Epithelial cell of proximal tubule (primary cell): ENCODE data around the gene CNNM4. TPM values are rescaled to one million over a fixed set of nuclear protein-coding genes. Genes with fewer than 3 reads are reported as not detected.

Experiments
- DNase-seq: peaks from one replicate; pipeline ENCODE4 v3.0.0-alpha.2; 2011; ENCODE audit warnings: low read depth
- H3K4me3 ChIP-seq: 2 replicates; pipeline ENCODE4 v1.5.1; 2011; ENCODE audit warnings: low read depth, mild to moderate bottlenecking, low read length
- total RNA-seq: library from RNA; depleted of rRNA; stranded (reverse); fragments of >200 nt; gene quantifications from 2 replicates; pipeline ENCODE4 v1.2.3, GENCODE V29; 2015
- TF ChIP-seq, protein P1 (sequence below): conservative IDR thresholded peaks from 2 replicates; pipeline ENCODE4 v1.5.1; 2012; ENCODE audit warnings: low read depth, mild to moderate bottlenecking, low read length

CNNM4 gene
- total RNA-seq, 1 donor from 2014 or later = 5.7 TPM

DNA sequence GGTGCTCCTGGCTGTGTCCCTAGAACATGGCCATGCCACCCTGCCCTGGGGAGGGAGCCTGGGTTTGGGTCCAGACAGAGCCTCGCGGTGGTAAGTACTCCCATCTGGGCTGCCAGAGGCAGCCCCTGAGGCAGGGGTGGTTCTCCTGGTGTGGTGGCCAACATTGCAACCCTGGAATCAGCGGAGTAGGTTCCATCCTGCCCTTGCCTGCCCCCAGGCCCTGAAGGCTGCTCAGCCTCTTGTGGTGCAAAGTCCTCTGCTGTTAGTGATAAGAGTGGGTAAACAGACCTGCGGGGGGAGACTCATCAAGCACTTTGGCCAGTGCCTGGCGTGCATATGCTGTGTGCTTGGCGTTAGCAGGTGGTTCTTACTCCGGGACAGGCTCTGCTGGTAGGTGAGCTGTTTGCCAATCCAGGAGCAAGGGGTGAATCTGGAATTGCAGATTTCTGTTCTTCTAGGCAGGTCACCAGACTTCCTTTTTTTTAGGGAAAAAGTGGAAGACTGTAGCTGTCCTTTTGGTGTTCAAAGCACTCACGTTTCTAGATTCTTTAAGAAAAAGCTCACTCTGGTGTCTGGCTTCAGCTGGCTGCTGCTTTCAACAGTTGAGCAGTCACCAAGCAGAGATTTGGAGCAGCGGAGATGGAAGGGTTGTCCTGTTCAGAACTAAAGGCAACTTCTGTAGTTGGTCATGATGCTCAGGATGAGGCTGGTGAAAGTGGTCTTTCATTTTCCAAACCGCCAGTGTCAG is 58.6 kb downstream of the CNNM4 start:
- TF ChIP-seq, protein P1, sequence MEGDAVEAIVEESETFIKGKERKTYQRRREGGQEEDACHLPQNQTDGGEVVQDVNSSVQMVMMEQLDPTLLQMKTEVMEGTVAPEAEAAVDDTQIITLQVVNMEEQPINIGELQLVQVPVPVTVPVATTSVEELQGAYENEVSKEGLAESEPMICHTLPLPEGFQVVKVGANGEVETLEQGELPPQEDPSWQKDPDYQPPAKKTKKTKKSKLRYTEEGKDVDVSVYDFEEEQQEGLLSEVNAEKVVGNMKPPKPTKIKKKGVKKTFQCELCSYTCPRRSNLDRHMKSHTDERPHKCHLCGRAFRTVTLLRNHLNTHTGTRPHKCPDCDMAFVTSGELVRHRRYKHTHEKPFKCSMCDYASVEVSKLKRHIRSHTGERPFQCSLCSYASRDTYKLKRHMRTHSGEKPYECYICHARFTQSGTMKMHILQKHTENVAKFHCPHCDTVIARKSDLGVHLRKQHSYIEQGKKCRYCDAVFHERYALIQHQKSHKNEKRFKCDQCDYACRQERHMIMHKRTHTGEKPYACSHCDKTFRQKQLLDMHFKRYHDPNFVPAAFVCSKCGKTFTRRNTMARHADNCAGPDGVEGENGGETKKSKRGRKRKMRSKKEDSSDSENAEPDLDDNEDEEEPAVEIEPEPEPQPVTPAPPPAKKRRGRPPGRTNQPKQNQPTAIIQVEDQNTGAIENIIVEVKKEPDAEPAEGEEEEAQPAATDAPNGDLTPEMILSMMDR = no peak
- no peak for DNase-seq
- no peak overlapping the region for H3K4me3 ChIP-seq

DNA sequence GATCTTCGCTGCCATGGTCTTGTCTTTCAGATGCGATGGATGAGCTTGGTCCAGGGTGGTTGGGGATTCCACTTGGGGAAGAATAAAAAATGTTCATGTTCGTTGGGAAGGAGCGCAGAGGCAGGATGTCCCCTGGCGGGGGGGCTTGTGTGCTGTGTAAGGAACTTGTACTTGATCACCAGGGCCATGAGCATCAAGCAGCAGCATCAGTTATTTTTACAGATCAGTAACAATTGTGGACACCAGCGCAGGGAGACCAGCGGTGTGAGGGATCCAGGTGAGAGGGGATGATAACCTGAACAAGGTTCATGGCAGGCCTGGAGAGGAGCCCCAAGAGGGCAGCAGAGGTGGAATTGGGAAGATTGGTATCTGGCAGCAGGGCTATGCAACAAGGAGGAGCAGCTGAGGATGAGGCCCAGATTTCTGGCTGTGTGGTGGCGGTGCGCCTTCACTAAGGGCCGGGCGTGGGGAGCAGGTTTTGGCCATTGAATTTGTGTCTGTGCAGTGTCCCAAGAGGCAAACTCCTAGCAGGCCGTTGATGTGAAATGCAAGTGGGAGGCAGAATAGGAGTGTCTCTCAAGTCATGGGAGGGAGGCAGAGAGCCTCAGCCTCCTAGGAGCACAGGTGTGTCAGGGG is 59.3 kb downstream of the CNNM4 start:
- DNase-seq = no peak
- no peak overlapping the region for H3K4me3 ChIP-seq
- TF ChIP-seq, protein P1 = no peak

DNA sequence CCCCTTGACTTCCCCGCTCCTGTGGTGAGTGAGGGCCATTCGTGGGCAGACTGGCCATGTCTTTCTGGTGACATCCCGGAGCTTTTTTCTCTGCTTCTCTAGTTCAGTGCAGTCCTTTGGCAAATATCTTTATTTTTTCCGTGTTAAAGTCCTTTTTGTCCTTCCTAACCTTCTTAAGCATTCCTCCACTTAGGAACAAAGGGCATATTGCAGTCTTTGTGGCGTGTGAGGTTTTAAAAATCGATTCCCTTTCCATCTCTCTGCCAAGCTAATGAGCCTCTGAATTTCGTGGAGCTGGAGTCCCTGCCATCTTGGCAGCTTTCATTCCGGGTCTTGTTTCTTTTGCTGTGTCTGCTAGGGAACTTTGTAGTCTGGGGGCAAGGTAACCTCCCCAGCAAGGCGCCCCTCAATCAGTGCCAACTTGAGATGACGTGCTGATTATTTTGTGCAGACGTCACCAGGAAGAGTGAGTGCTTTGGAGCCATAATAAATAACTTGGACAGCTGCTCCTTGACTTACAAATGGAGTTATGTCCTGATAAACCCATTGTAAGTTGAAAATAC is 60.5 kb downstream of the CNNM4 start:
- H3K4me3 ChIP-seq = no peak overlapping the region
- no peak for DNase-seq
- TF ChIP-seq, protein P1 = no peak

DNA sequence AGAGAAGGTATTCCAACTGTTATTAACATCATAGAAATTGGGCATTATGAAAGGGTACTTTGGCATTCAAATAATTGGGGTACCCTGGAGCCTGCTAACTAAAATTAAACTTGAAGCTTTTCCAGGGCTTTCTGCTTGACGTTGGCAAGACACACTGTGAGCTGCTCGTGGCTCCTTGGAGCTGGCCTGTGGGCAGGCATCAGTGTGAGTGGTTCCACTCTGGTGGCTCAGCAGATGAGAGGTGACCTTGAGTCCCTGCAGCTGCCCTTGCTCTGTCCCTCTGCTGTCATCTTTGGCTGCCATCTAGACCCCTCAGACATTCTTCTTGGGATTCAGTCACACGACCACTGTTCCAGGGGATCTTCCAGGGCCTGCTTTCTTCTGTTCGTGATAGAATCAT is 62.1 kb downstream of the CNNM4 start:
- no peak for DNase-seq
- TF ChIP-seq, protein P1 = no peak
- H3K4me3 ChIP-seq = no peak overlapping the region

DNA sequence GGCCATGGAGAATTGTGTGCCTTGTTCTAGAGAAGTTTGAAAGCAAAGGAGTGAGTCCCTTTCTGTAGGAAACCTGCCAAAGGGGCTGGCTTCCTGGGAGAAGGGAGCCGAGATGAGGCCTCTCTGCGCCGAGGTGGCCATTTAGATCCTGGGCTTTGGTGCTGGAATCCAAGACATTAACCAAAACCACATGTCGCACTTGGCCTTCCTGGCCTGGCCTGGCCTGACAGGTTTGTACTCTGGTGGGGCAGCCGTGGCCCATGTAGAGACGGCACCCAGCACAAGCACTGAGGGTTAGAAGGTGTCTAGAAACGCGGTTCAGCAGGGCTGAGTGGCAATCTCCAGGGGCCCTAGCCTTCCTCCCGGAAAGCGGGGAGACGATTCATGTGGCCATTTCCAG is 62.5 kb downstream of the CNNM4 start:
- DNase-seq = no peak
- TF ChIP-seq, protein P1 = no peak
- no peak overlapping the region for H3K4me3 ChIP-seq

DNA sequence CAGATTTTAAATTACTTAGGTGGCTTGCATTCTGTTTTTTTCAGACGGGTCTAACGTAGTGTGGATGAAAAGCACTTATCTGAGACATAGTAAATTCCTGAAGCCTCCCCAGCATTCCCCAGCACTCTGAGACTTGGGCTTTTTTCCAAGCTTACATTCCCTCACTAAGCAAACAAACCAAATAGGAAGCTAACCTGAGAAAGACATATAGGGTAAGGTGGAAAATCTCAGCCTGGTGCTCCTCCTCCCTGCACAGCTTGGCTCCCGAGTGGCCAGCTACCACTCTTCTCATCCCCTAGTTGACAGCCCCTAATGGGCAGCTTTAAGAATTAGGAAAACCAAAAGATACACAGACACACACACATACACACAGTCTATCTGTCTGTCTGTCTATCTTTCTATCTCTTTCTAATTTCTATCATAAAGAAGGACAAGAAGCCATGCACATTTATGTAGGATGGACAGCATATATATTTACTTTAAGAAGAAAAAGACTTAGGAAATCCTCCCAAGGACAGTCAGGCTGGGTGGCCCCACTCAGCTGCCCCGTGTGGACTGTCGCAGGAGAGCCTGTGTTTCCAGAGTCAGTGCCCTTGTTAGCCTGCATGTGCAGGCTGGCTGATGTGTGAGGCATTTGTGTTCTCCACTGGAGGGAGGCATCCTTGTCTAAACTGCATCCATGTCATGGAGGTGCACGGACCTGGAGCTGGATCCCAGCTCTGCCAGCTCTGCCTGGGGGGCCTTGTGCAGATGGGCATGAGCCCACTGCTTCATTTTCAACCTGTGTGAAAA is 63.6 kb downstream of the CNNM4 start:
- no peak for DNase-seq
- TF ChIP-seq, protein P1 = no peak
- H3K4me3 ChIP-seq = no peak overlapping the region
